Nephron progenitor cell (in vitro differentiated cells): Measurements from ENCODE around the gene DES.
A peak's percentile ranks its signal among the peaks of the same experiment; 100 is the strongest.

Experiments used
- DNase-seq: peaks from one replicate; pipeline ENCODE4 v3.0.0; 2021
- H3K27ac Mint-ChIP-seq: 2 replicates; pipeline ENCODE4 v1.8.0; 2021; ENCODE audit warnings: mild to moderate bottlenecking, moderate library complexity, mixed read lengths
- H3K27me3 Mint-ChIP-seq: 2 replicates; pipeline ENCODE4 v1.8.0; 2021; ENCODE audit warnings: mild to moderate bottlenecking, low read depth, mixed read lengths; ENCODE audit not compliant: poor library complexity
- H3K36me3 Mint-ChIP-seq: 2 replicates; pipeline ENCODE4 v1.8.0; 2021; ENCODE audit warnings: low read depth, mixed read lengths
- H3K4me1 Mint-ChIP-seq: 2 replicates; pipeline ENCODE4 v1.8.0; 2021; ENCODE audit warnings: mixed read lengths
- H3K4me3 Mint-ChIP-seq: 2 replicates; pipeline ENCODE4 v1.8.0; 2021; ENCODE audit warnings: mild to moderate bottlenecking, moderate library complexity, mixed read lengths
- H3K9me3 Mint-ChIP-seq: 2 replicates; pipeline ENCODE4 v1.8.0; 2021; ENCODE audit warnings: mild to moderate bottlenecking, moderate library complexity, mixed read lengths
- CTCF ChIP-seq: fragments of 200-600 bp; sonication (generic); IDR thresholded peaks from 2 replicates; pipeline ENCODE4 v1.5.0; 2021; ENCODE audit warnings: antibody characterized with exemption

DES gene

GRCh38 chr2:219381448-219381847 lies 36.7 kb upstream of the DES start:
- no peak for DNase-seq
- H3K4me3 Mint-ChIP-seq: no peak overlapping the region
- H3K27me3 Mint-ChIP-seq: peaks cover 10% of the 10 kb centered on the region

GRCh38 chr2:219384083-219384713 lies 34.0 kb upstream of the DES start:
- Mint-ChIP-seq H3K36me3 (peaks cover 40% of the 10 kb centered on the region), H3K27ac (no peak overlapping the region)
- TF ChIP-seq CTCF: no peak

More at GRCh38 chr2:219381448-219381847, 36.7 kb upstream of the DES start:
- H3K27ac Mint-ChIP-seq: no peak overlapping the region
- H3K4me1 Mint-ChIP-seq: peaks cover 8% of the 10 kb centered on the region
- no peaks in the 10 kb centered on the region for H3K9me3 Mint-ChIP-seq
- TF ChIP-seq CTCF: no peak
- H3K36me3 Mint-ChIP-seq: peaks cover 53% of the 10 kb centered on the region

GRCh38 chr2:219384859-219385258 lies 33.3 kb upstream of the DES start:
- Mint-ChIP-seq H3K36me3 (peaks cover 40% of the 10 kb centered on the region), H3K27me3 (peaks cover 13% of the 10 kb centered on the region), H3K9me3 (peaks cover 1% of the 10 kb centered on the region), H3K4me3 (no peak overlapping the region), H3K27ac (no peak overlapping the region), H3K4me1 (peaks cover 21% of the 10 kb centered on the region)
- DNase-seq: no peak
- no peak for TF ChIP-seq CTCF

More at GRCh38 chr2:219384083-219384713, 34.0 kb upstream of the DES start:
- no peak for DNase-seq
- Mint-ChIP-seq H3K27me3 (peaks cover 11% of the 10 kb centered on the region), H3K9me3 (no peaks in the 10 kb centered on the region), H3K4me1 (peaks cover 20% of the 10 kb centered on the region), H3K4me3 (no peak overlapping the region)

GRCh38 chr2:219385958-219386520 lies 32.1 kb upstream of the DES start:
- Mint-ChIP-seq H3K4me3 (peak overlapping the region; percentile 93), H3K4me1 (peaks cover 21% of the 10 kb centered on the region), H3K27ac (no peak overlapping the region), H3K36me3 (peaks cover 38% of the 10 kb centered on the region), H3K27me3 (peaks cover 15% of the 10 kb centered on the region), H3K9me3 (peaks cover 9% of the 10 kb centered on the region)
- no peak for DNase-seq
- TF ChIP-seq CTCF: no peak

GRCh38 chr2:219386532-219387280 lies 31.5 kb upstream of the DES start:
- TF ChIP-seq CTCF: no peak
- Mint-ChIP-seq H3K27ac (peak overlapping the region; percentile 92), H3K4me1 (peaks cover 21% of the 10 kb centered on the region), H3K27me3 (peaks cover 18% of the 10 kb centered on the region), H3K9me3 (peaks cover 12% of the 10 kb centered on the region), H3K36me3 (peaks cover 31% of the 10 kb centered on the region), H3K4me3 (peak overlapping the region; percentile 93)
- no peak for DNase-seq
